B cell (primary cell): ENCODE measurements around the gene RNF213.

Experiments used
- EZH2 ChIP-seq: IDR thresholded peaks from 2 replicates; pipeline ENCODE4 v1.6.1; 2012; ENCODE audit warnings: borderline replicate concordance, low read depth, mild to moderate bottlenecking, moderate library complexity, low read length; ENCODE audit not compliant: insufficient read depth, poor library complexity, severe bottlenecking
- TF ChIP-seq, protein P1 (sequence below): fragments of 200-600 bp; IDR thresholded peaks from one replicate; pipeline ENCODE4 v1.8.0; 2022; ENCODE audit warnings: antibody characterized with exemption, mild to moderate bottlenecking

DNA sequence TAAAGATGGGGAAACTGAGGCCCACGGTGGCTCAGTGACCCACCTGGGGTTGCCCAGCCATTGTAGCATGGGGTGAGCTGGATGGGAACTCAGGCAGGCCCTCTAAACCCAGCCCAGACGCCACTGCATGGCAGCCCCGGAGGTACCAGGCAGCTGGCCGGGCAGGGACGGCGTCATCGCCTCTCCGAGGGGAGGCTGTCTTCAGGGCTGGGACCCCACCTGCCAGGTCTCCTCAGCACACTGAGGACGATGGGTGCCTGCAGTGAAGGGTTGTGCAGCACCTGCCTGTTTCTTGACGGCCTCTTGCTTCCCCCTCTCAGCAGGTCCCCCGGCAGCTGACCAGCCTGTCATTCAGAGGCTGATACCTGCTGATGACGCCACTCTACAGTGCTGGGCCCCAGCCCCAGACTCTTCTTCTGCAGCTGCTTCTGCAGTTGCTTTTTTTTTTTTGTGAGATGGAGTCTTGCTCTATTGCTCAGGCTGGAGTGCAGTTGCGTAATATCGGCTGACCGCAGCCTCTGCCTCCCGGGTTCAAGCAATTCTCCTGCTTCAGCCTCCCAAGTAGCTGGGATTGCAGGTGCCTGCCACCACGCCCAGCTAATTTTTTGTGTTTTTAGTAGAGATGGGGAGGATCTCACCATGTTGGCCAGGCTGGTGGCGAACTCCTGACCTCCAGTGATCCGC, 24.7 kb downstream of the RNF213 start:
- TF ChIP-seq, protein P1, sequence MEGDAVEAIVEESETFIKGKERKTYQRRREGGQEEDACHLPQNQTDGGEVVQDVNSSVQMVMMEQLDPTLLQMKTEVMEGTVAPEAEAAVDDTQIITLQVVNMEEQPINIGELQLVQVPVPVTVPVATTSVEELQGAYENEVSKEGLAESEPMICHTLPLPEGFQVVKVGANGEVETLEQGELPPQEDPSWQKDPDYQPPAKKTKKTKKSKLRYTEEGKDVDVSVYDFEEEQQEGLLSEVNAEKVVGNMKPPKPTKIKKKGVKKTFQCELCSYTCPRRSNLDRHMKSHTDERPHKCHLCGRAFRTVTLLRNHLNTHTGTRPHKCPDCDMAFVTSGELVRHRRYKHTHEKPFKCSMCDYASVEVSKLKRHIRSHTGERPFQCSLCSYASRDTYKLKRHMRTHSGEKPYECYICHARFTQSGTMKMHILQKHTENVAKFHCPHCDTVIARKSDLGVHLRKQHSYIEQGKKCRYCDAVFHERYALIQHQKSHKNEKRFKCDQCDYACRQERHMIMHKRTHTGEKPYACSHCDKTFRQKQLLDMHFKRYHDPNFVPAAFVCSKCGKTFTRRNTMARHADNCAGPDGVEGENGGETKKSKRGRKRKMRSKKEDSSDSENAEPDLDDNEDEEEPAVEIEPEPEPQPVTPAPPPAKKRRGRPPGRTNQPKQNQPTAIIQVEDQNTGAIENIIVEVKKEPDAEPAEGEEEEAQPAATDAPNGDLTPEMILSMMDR, result no peak
- TF ChIP-seq EZH2, result no peak
